OCI-LY3 (cell line): ENCODE measurements around the gene DOCK1.

ENCODE experiments used
- EZH2phosphoT487 ChIP-seq: fragments of 200-600 bp; shearing (Covaris generic); IDR thresholded peaks from 2 replicates; pipeline ENCODE4 v1.6.1; 2018; ENCODE audit warnings: antibody characterized with exemption, mixed run types, low read depth
- TF ChIP-seq, protein P1 (sequence below): fragments of 200-600, 300-600 bp; sonication (generic); IDR thresholded peaks from 2 replicates; pipeline ENCODE4 v1.5.1; 2014; ENCODE audit warnings: antibody characterized with exemption, low read length, low read depth

DNA sequence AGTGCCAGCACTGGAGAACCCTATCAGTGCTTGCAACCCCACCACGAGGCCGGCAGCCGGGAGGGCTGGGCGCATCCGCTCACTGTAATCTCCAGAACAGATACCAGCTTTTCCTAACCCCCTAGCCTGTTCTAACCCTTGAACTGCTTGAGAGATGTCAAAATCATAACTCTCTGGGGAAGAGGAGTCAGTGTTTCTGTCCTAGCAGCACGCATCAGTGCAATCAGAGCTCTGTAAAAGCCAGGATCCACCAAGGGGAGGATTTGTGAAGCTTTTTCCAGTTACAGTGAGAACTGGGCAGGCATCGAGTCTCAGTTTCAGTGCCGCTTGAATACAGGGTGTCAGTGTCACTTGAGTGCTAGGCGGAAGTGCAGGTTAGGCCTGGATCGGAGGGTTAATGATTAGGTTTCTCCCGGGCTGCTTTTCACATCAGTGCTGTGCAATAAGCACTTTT, 395.7 kb downstream of the DOCK1 start:
- TF ChIP-seq, protein P1, sequence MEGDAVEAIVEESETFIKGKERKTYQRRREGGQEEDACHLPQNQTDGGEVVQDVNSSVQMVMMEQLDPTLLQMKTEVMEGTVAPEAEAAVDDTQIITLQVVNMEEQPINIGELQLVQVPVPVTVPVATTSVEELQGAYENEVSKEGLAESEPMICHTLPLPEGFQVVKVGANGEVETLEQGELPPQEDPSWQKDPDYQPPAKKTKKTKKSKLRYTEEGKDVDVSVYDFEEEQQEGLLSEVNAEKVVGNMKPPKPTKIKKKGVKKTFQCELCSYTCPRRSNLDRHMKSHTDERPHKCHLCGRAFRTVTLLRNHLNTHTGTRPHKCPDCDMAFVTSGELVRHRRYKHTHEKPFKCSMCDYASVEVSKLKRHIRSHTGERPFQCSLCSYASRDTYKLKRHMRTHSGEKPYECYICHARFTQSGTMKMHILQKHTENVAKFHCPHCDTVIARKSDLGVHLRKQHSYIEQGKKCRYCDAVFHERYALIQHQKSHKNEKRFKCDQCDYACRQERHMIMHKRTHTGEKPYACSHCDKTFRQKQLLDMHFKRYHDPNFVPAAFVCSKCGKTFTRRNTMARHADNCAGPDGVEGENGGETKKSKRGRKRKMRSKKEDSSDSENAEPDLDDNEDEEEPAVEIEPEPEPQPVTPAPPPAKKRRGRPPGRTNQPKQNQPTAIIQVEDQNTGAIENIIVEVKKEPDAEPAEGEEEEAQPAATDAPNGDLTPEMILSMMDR, result no peak
- no peak for TF ChIP-seq EZH2phosphoT487
